H1 (cell line): Measurements from ENCODE around the gene RAD51B. TPM values are rescaled to one million over a fixed set of nuclear protein-coding genes. Genes with fewer than 3 reads are reported as not detected.
A peak's percentile ranks its signal among the peaks of the same experiment; 100 is the strongest.

ENCODE experiments used
- CTCF ChIA-PET: fragments of 300-600 bp; sonication (Branson Sonifier 250); formaldehyde crosslinking; loops from one replicate; lab custom pipeline; 2021; ENCODE audit not compliant: partially characterized antibody; lab: Charles Lee
- POLR2A ChIA-PET: fragments of 300-600 bp; sonication (Branson Sonifier 250); formaldehyde crosslinking; loops from one replicate; lab custom pipeline; 2021; ENCODE audit warnings: inconsistent platforms; ENCODE audit not compliant: partially characterized antibody; lab: Charles Lee
- DNase-seq, 2 experiments: peaks; one replicate each; pipeline versions ENCODE4 v3.0.0 to v3.0.0-alpha.2; 2010 to 2022; ENCODE audit warnings: low spot score in 2 of 2, low read depth in 1 of 2, mixed read lengths in 1 of 2
- FAIRE-seq: peaks from 2 replicates; lab custom pipeline; 2011; peaks lifted over from hg19 to GRCh38; lab: Jason Lieb, UNC
- H2AFZ ChIP-seq: 2 replicates; pipeline ENCODE4 v1.8.1; 2012; ENCODE audit warnings: low read length, inconsistent platforms
- H2AK5ac ChIP-seq: 2 replicates; pipeline ENCODE4 v1.6.1; 2013; ENCODE audit warnings: low read depth, low read length
- H2BK120ac ChIP-seq: replicated peaks from 2 replicates; pipeline ENCODE3; 2013; ENCODE audit warnings: low read depth, low read length, inconsistent platforms
- H2BK12ac ChIP-seq: 2 replicates; pipeline ENCODE4 v1.6.1; 2013; ENCODE audit warnings: low read depth, low read length
- H2BK15ac ChIP-seq: 2 replicates; pipeline ENCODE4 v1.6.1; 2013; ENCODE audit warnings: low read length
- H2BK20ac ChIP-seq: 2 replicates; pipeline ENCODE4 v1.6.1; 2013; ENCODE audit warnings: low read length
- H2BK5ac ChIP-seq: 2 replicates; pipeline ENCODE4 v1.6.1; 2013; ENCODE audit warnings: low read depth, low read length
- H3K14ac ChIP-seq: 2 replicates; pipeline ENCODE4 v1.6.1; 2013; ENCODE audit warnings: inconsistent platforms; ENCODE audit not compliant: insufficient read length
- H3K18ac ChIP-seq: 2 replicates; pipeline ENCODE4 v1.6.1; 2013; ENCODE audit warnings: low read length; ENCODE audit errors: extremely low read depth
- H3K23ac ChIP-seq: 2 replicates; pipeline ENCODE4 v1.6.1; 2013; ENCODE audit warnings: inconsistent platforms; ENCODE audit not compliant: insufficient read length
- H3K23me2 ChIP-seq: 2 replicates; pipeline ENCODE4 v1.6.1; 2013; ENCODE audit warnings: low read depth, low read length
- H3K27ac ChIP-seq: 2 replicates; pipeline ENCODE4 v1.6.1; 2011; ENCODE audit warnings: low read depth, low read length, inconsistent platforms
- H3K27me3 ChIP-seq, 4 experiments: replicated peaks in 1 of 4; 1 replicate in 1 of 4; 2 replicates in 3 of 4; pipeline versions ENCODE4 v1.6.1 to v1.8.1; 2011 to 2013; ENCODE audit warnings: low read length in 3 of 4, mild to moderate bottlenecking in 3 of 4, inconsistent platforms in 2 of 4, mixed read lengths in 2 of 4, moderate library complexity in 1 of 4; ENCODE audit not compliant: control insufficient read depth in 3 of 4, insufficient read depth in 3 of 4; ENCODE audit errors: extremely low read depth in 1 of 4
- H3K36me3 ChIP-seq, 4 experiments: 2 replicates each; pipeline versions ENCODE4 v1.6.1 to v1.8.1; 2011 to 2013; ENCODE audit warnings: mild to moderate bottlenecking in 4 of 4, low read length in 3 of 4, moderate library complexity in 2 of 4, control low read depth in 1 of 4, inconsistent platforms in 1 of 4; ENCODE audit not compliant: insufficient read depth in 4 of 4, control insufficient read depth in 2 of 4
- H3K4ac ChIP-seq: replicated peaks from 2 replicates; pipeline ENCODE3; 2013; ENCODE audit warnings: low read length, low read depth, mixed read lengths, inconsistent platforms; ENCODE audit not compliant: insufficient read length
- H3K4me1 ChIP-seq, 4 experiments: replicated peaks in 1 of 4; 1 replicate in 1 of 4; 2 replicates in 3 of 4; pipeline versions ENCODE4 v1.6.1 to v1.8.1; 2011 to 2013; ENCODE audit warnings: low read length in 3 of 4, inconsistent platforms in 2 of 4, mixed read lengths in 1 of 4; ENCODE audit not compliant: insufficient read depth in 4 of 4, control insufficient read depth in 3 of 4
- H3K4me2 ChIP-seq, 2 experiments: 2 replicates each; pipeline versions ENCODE4 v1.6.1 to v1.8.1; 2011 to 2013; ENCODE audit warnings: low read depth in 2 of 2, low read length in 2 of 2, control low read depth in 1 of 2, inconsistent platforms in 1 of 2, mild to moderate bottlenecking in 1 of 2; ENCODE audit not compliant: insufficient read depth in 1 of 2
- H3K4me3 ChIP-seq, 4 experiments: fragments of 200-600, 300-600 bp in 1 of 4; sonication (generic), shearing (Covaris generic), sonication (Bioruptor Twin) in 1 of 4; 2 replicates each; pipeline versions ENCODE4 v1.5.1 to v1.8.1; 2011 to 2016; ENCODE audit warnings: low read length in 4 of 4, low read depth in 3 of 4, control low read depth in 2 of 4, inconsistent platforms in 2 of 4, mild to moderate bottlenecking in 2 of 4, mixed read lengths in 1 of 4, moderate library complexity in 1 of 4; ENCODE audit not compliant: insufficient read depth in 2 of 4; ENCODE audit errors: extremely low read depth in 1 of 4
- H3K56ac ChIP-seq: replicated peaks from 2 replicates; pipeline ENCODE3; 2013; ENCODE audit warnings: low read depth, mild to moderate bottlenecking, mixed read lengths, low read length, inconsistent platforms; ENCODE audit not compliant: insufficient read length
- H3K79me1 ChIP-seq: 2 replicates; pipeline ENCODE4 v1.6.1; 2013; ENCODE audit warnings: low read depth, low read length, control low read depth
- H3K79me2 ChIP-seq, 2 experiments: 2 replicates each; pipeline versions ENCODE4 v1.6.1 to v1.8.1; 2012 to 2013; ENCODE audit warnings: low read length in 2 of 2, mild to moderate bottlenecking in 2 of 2, inconsistent platforms in 1 of 2; ENCODE audit not compliant: insufficient read depth in 2 of 2, control insufficient read depth in 1 of 2
- H3K9ac ChIP-seq, 4 experiments: replicated peaks in 1 of 4; 1 replicate in 1 of 4; 2 replicates in 3 of 4; pipeline versions ENCODE4 v1.6.1 to v1.8.1; 2011 to 2013; ENCODE audit warnings: low read depth in 3 of 4, low read length in 3 of 4, control low read depth in 2 of 4, mild to moderate bottlenecking in 2 of 4, moderate library complexity in 2 of 4, inconsistent platforms in 1 of 4; ENCODE audit errors: extremely low read depth in 1 of 4
- H3K9me3 ChIP-seq, 2 experiments: 2 replicates each; pipeline versions ENCODE4 v1.6.1 to v1.8.1; 2012 to 2013; ENCODE audit warnings: mild to moderate bottlenecking in 2 of 2, moderate library complexity in 2 of 2, control low read depth in 1 of 2, inconsistent platforms in 1 of 2, low read depth in 1 of 2, low read length in 1 of 2, mixed read lengths in 1 of 2; ENCODE audit not compliant: insufficient read depth in 2 of 2
- H4K20me1 ChIP-seq, 2 experiments: replicated peaks in 1 of 2; 2 replicates each; pipeline versions ENCODE3 to v1.8.1; 2011 to 2013; ENCODE audit warnings: inconsistent platforms in 2 of 2, low read length in 2 of 2, mild to moderate bottlenecking in 1 of 2; ENCODE audit not compliant: insufficient read depth in 2 of 2, control insufficient read depth in 1 of 2
- H4K5ac ChIP-seq: 2 replicates; pipeline ENCODE4 v1.6.1; 2013; ENCODE audit warnings: low read length, low read depth, mixed read lengths, inconsistent platforms; ENCODE audit not compliant: insufficient read length
- H4K8ac ChIP-seq: 2 replicates; pipeline ENCODE4 v1.8.0; 2013; ENCODE audit warnings: mild to moderate bottlenecking, moderate library complexity, low read length, inconsistent platforms; ENCODE audit not compliant: insufficient read depth; ENCODE audit errors: extremely low read depth
- H4K91ac ChIP-seq: replicated peaks from 2 replicates; pipeline ENCODE3; 2013; ENCODE audit warnings: low read length, mixed read lengths, inconsistent platforms; ENCODE audit not compliant: insufficient read length
- JUND ChIP-seq: IDR thresholded peaks from 2 replicates; pipeline ENCODE4 v1.6.1; 2011; ENCODE audit warnings: mild to moderate bottlenecking, improper control_type of control experiment, low read length
- WGBS, 2 experiments: shearing (Covaris generic) in 1 of 2; methylation state at CpG; one replicate each; pipeline versions ENCODE4 v1.1.6 to v1.1.7; 2013 to 2015; ENCODE audit warnings: low lambda C conversion rate in 2 of 2, mixed read lengths in 2 of 2, inconsistent platforms in 1 of 2, low coverage in 1 of 2, missing lambda C conversion rate in 1 of 2; ENCODE audit not compliant: insufficient replicate concordance in 2 of 2, insufficient coverage in 1 of 2, insufficient read length in 1 of 2; ENCODE audit errors: extremely low coverage in 1 of 2, missing lambda C conversion rate in 1 of 2; 5-methylcytosine and 5-hydroxymethylcytosine counted together
- polyA plus RNA-seq, 7 experiments: library from polyadenylated mRNA; depleted of rRNA in 3 of 7; stranded (reverse) in 5 of 7; unstranded in 2 of 7; fragments of >200 nt in 5 of 7; fragments of 200-250 nt in 2 of 7; gene quantifications; 1 replicate in 5 of 7; 2 replicates in 1 of 7; 4 replicates in 1 of 7; pipeline versions ENCODE4 v1.2.1 to v1.2.3, GENCODE V29; 2011 to 2013; ENCODE audit warnings: missing spikeins in 2 of 7, mixed read lengths in 2 of 7
- total RNA-seq: library from RNA; stranded (reverse); fragmentation: NEBNext Ultra II Directional; extraction: Animal tissue kit (Norgen Biotek cat#: 25700); gene quantifications from 2 replicates; pipeline ENCODE4 v1.2.1, GENCODE V29; 2021

The RAD51B gene
- total and polyA plus RNA-seq, 2 of the 8 experiments (the other 6 are each of a cell fraction or from before 2014, with no cell fraction given), result 3.9 to 14.9 TPM

DNA sequence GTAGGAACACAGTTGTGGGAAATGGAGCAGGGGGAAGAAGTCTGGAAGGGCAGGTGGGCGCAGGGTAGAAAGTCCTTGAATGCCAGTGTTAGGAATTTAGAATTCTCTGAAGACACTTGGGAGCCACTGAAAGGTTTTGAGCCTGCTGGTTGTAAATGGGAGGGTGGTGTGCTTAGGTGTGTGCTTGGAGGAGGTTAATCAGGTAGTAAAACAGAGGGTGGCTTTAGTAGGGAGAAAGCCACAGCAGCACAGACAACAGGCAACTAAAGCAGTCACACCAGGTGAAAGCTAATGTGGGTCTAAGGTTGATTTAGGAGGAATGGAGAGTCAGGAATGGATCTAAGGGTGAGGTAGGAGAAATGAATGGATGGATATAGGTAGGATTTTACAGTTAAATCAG lies 588.2 kb downstream of the RAD51B start:
- peak overlapping the region; percentile 41 for H4K91ac ChIP-seq
- CTCF ChIA-PET, result interaction anchor here (0.6 to 1.5 kb wide), 8 partner anchors 9 to 408 kb away, joined by 3 to 4 read pairs (median 3); no protein-coding TSS in a partner anchor
- H4K5ac ChIP-seq, result no peak overlapping the region
- H2BK20ac ChIP-seq, result no peak overlapping the region
- no peak overlapping the region for H3K14ac ChIP-seq
- FAIRE-seq (no peak), DNase-seq (no peak)
- no peaks in the 10 kb centered on the region for H3K36me3 ChIP-seq
- H4K20me1 ChIP-seq, result no peaks in the 10 kb centered on the region
- H3K4me3 ChIP-seq, result no peak overlapping the region
- no peak overlapping the region for H3K56ac ChIP-seq
- no peaks in the 10 kb centered on the region for H3K79me1 ChIP-seq
- H2AFZ ChIP-seq, result no peak overlapping the region
- no peak overlapping the region for H2BK120ac ChIP-seq
- no peaks in the 10 kb centered on the region for H3K79me2 ChIP-seq
- no peaks in the 10 kb centered on the region for H3K9me3 ChIP-seq
- no peaks in the 10 kb centered on the region; the same call in 1 of the 2 replicates for H3K23me2 ChIP-seq
- H3K27ac ChIP-seq, result no peak overlapping the region
- H3K27me3 ChIP-seq, result peaks cover 0 to 1% (median 0%) of the 10 kb centered on the region in 4 experiments; a peak in 1 of 7 replicates
- H2BK5ac ChIP-seq, result no peak overlapping the region
- no peak overlapping the region for H3K18ac ChIP-seq
- no peak overlapping the region for H3K4me2 ChIP-seq
- POLR2A ChIA-PET, result no interaction called here
- no peak overlapping the region for H3K9ac ChIP-seq
- no peak overlapping the region for H3K23ac ChIP-seq
- TF ChIP-seq JUND, result no peak
- TF ChIP-seq, all 59 proteins: peak for 0
- no peak overlapping the region for H4K8ac ChIP-seq
- no peak overlapping the region for H2BK15ac ChIP-seq
- WGBS, 2 experiments, result 92% methylated on average over 1 of the region's 1 CpG; no CpG with 5 or more reads in 1 of the 2 experiments
- H2BK12ac ChIP-seq, result no peak overlapping the region
- no peak overlapping the region for H2AK5ac ChIP-seq
- H3K4ac ChIP-seq, result no peak overlapping the region
- H3K4me1 ChIP-seq, result peaks cover 0 to 8% (median 2%) of the 10 kb centered on the region in 4 experiments; a peak in 2 of 7 replicates
